ENCODE measurements around the gene GPX8.

Gene GPX8

DNA sequence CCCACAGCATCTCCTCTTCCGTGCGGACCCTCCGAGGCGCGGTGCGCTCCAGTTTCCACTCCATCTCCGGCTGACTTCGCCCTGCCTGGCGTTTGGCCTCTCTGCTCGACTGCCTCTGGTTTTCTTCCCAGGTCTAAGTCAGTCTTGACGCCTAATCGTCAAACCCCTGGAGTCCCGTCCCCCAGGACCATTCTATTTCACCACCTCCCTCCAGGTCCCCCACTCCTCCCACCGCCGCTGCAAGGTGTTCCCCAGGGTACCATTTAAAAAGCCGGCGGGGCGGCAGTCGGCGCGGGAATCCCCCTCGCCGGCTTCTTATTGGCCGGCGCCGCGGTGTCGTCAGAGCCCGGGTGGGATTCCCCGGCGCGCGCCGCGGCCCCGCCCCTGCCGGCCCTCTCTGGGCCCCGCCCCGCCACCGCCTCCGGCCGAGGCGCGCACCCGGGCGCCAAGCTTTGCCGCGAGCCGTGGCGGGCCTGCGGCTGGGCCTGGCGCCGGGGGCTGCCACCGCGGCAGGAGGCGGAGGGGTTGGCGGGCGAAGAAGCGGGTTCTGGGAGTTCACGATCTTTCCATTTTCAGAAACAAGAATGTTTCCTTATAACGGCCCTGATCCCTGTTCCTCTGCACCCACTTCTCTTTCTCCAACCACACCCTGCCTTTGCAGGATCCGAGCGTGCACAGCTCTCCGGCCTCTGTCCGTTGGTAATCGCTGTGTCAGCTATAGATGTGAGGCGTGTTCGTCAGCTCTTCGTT lies 13.1 kb downstream of the GPX8 start, which contains the start of gene CDC20B:
Gene CDC20B, minus strand, starts transcription at position 241 of the 750 bp plus-strand sequence. Its CDS starts 177 bp downstream, at position 64.
- DNase-seq (ENCODE audit: low spot score): peak; percentile 92

DNA sequence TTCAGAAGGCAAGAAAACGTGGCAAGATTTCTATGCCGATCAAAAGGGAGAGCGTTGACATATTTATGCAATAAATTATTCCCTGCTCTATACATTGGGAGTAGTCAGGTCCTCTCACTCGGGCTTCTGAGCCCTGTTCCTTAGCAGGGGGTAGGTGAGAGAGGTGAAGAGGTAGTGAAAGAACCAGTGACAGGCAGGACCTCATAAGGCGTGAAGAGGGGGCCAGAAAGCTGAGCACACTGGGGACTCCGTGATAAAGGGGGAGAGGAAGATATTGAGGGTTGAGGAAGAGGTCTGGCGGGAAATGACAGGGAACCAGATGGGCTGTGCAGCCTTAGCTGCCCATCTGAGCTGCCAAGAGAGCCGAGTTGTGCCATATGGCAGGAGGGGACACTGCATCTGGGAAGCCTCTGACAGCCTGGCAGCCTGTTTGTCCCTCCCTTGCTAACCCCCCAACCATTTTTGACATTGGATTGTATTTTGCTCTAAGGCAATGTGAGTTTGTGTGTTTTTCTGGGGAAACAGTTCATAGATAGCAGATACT lies 13.8 kb downstream of the GPX8 start:
- peak; percentile 22 for DNase-seq (ENCODE audit: low spot score)

DNA sequence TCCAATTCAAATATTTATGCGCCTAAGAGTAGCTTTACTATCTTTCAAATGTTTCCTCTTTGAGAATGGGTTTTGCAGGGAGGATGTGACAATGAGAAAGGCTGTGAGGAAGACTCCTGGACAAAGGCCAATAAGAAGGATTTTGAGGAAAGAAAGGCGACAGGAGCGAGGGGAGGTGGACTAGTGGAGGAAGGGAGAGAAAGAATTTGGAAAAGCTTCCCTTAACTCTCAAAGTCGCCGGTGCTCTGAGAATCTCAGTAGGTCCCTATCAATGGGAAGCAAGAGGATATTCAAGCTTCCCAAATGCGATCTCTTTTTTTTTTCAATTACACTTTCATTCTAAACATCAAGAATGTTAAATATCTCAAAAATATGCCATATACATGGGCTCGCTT lies 15.8 kb downstream of the GPX8 start:
- no peak for DNase-seq (ENCODE audit: low spot score)

DNA sequence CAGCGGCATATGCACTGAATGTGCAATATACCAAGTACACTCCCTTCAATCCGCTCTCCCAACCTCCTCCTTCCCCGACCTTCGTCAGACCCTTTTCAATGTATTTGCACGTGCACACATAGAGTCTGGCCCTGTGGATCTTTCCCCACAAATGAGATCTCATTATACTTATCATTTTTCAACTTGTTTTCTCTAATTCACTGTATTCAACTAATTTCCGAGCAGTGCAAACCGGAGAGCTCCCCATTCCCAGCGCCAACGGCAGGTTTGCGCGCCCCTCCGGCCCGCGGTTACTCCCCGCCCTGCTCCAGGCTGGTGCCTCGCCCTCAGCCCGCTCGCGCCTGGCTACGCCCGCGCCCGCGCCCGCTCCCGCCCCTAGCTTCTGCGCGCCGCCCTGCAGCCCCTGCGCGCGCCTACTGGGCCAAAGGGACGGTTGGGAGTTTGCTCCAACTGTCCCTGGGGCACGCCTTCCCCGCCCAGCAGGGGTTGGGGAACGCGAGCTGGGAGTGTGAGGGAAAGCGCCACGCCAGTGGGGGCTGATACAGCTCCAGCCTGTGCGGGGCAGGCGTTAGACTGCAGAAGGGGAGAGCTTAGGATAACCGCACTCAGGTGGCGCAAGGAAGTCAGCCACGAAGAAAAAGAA lies 16.3 kb downstream of the GPX8 start:
- peak; percentile 41 for DNase-seq (ENCODE audit: low spot score)

DNA sequence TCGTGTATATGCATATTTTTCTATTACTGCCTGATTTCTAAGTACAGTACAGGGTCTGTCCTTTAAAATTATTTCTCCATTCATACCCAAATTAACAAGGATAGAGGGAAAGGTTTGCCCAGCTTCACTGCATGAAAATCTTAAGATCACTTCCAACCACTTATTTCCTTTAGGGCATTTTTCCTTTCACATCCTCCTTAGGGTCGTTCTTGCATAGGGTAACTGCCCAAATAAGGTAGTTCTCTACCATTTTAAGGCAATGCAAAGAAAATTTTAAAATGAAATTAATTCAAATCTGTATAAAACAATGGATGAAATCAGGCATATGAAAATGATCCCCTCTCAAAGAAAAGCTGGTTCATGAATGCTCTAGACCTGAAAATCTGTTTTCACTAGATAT lies 17.1 kb downstream of the GPX8 start:
- DNase-seq (ENCODE audit: low spot score): peak; percentile 23

DNA sequence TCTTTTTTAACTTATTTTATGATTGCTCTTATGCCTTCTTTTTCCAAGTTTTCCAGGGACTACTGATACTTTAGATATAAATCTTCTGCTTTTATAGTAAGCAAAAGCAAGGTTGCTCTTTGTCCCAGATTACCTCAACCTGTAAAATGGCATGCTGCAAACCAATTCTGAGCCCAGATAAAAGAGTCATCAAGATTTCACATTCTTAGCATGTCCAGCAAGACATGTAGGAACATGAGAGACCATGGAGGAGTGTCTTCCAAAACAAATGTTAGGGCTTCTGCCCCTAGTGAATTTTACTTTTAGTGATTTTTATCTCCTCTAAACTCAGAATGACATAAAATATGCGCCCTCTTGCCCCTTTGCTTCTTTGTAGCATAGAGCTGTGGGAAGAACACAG lies 20.0 kb downstream of the GPX8 start:
- no peak for DNase-seq (ENCODE audit: low spot score)

DNA sequence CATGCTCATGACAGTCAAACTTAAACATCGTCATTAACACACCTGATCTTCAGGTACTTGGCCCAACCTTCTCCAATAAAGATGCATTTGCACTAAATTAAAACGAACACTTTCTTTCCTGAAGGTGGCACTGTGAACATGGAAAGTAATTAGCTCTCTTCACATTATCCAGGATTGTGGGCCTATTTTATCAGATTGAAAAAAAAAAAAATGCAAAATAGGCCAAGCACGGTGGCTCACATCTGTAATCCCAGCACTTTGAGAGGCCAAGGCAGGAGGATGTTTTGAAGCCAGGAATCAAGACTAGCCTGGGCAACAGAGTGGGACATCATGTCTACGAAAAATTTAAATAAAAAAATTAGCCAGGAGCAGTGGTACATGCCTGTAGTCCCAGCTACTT lies 27.4 kb downstream of the GPX8 start:
- DNase-seq (ENCODE audit: low spot score): no peak

DNA sequence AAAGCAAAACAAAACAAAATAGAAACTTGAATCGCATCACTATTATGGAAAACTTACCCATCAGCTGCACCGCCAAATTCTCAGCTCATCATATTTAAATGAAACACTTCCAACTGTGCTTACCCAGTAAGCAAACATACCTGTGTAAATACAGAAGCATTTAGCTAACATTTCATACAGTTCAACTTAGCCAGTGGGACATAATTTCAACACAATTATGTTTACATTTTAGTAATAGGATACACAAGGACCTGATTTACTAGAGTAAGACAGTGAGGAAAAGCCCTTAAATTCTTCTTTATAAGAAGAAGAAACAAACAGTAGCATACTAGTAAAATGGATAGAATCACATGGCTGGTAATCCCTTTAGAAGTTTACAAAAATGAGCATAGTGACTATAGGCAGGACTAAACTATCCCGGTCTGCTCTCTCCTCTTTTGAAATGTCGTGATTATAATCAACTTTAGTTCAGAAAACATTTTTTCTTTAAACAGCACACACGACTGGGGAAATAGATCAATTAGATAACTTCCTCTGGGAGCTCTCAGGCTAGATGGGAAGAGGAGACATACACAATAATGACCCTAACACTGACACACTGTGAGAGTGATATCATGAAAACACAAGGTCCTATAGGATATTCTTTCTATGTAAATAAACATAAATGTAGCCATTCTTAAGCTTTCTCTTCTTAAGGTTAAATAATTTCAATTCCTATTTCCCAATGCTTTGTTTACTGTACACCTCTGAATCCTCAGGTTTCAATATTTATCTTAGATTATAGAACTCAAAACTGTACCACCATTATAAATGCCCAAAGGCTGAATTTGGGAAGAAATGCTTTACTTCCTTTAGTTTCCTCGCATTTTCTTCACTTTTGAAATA lies 28.9 kb downstream of the GPX8 start:
- no peak for DNase-seq (ENCODE audit: low spot score)

DNA sequence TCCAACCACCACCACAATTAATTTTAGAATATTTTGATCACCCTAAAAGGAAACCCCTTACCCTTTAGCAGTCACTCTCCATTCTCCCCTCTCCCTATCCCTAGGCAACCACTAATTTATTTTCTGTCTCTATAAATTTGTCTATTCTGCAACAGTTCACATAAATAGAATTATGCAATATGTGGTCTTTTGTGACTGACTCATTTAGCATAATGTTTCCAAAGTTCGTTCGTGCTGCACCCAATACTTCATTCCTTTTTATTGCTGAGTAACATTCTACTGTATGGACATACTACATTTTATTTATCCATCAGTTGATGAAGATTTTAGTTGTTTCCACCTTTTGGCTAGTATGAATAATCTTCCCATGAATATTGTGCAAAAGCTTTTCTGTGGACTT lies 31.2 kb downstream of the GPX8 start:
- DNase-seq (ENCODE audit: low spot score): no peak

DNA sequence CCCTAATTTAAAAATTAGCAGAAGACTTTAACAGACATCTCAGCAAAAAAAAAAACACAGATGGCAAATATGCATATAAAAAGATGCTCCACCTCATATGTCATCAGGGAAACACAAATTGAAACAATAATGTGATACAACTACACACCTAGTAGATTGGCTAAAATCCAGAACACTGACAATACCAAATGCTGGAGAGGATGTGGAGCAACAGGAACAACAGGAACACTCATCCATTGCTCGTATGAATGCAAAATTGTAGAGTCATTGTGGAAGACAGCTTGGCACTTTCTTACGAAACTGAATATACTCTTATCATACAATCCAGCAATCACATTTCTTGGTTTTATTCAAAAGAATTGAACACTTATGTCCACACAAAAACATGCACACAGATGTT lies 45.0 kb downstream of the GPX8 start:
- DNase-seq (ENCODE audit: low spot score): no peak

DNA sequence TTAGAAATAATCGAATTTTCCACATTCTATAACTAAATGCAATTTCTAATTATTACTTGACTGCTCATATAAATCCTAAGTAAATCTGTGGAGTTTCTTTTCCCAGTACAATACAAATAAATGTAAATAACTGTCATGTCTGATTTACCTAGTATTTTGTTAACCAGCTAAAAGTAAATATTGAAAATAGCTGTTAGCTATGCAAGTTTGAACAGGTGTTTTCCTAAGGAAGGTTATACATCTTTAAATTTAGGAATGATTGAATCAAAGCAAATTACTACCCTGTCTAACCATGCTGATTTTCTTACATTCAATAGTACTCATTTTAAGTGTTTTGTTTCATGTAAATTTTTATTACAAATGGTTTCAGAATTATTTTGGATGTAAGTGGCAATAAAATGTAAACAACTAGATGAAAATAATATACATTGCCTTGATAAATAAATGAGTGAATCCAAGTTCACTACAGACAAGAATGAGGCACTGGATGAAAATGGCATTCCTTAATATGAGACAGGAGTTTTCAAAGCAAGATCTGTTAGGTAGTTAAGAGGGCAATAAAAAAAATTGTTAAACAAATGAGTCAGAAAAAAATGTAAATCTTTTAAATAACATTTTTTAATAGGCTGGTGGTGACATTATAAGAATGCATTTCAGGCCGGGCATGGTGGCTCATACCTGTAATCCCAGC lies 51.4 kb downstream of the GPX8 start:
- DNase-seq (ENCODE audit: low spot score): no peak
